ENCODE measurements around the gene SRSF8.
"Not testable (repeated sequence)": the region's sequence is repeated elsewhere in the genome, so short reads cannot be mapped to it uniquely, and the experiment has no call there.

SRSF8 gene

GRCh38 chr11:95066716-95067038 lies at the start of gene SRSF8:
SRSF8 (plus strand) TSS chr11:95066919; CDS start chr11:95067227, 308 bp downstream.
- peaks cover 9% of the 10 kb centered on the region for H3K36me3 Mint-ChIP-seq
- H3K4me1 Mint-ChIP-seq, result peaks cover 29% of the 10 kb centered on the region
- no peaks in the 10 kb centered on the region for H3K27me3 Mint-ChIP-seq
- no peaks in the 10 kb centered on the region for H3K9me3 Mint-ChIP-seq
- H3K4me3 Mint-ChIP-seq, result peak within 1 kb of the TSS; percentile 98
- peak within 1 kb of the TSS; percentile 98 for H3K27ac Mint-ChIP-seq

GRCh38 chr11:95021468-95021867 lies 45.3 kb upstream of the SRSF8 start:
- not testable (repeated sequence) for H3K4me1 Mint-ChIP-seq, H3K27me3 Mint-ChIP-seq, H3K4me3 Mint-ChIP-seq, H3K27ac Mint-ChIP-seq, H3K9me3 Mint-ChIP-seq, H3K36me3 Mint-ChIP-seq

- H3K27ac Mint-ChIP-seq, result no peak within 1 kb of the TSS
- H3K4me3 Mint-ChIP-seq, result no peak within 1 kb of the TSS
- no peaks in the 10 kb centered on the region for H3K27me3 Mint-ChIP-seq
Observed at GRCh38 chr11:95024958-95025357, 41.8 kb upstream of the SRSF8 start, which contains the start of gene KDM4E. KDM4E (plus strand) TSS chr11:95025258; CDS start chr11:95025558, 300 bp downstream.

GRCh38 chr11:95025594-95025993 lies 41.1 kb upstream of the SRSF8 start:
- not testable (repeated sequence) for H3K4me1 Mint-ChIP-seq, H3K27ac Mint-ChIP-seq, H3K27me3 Mint-ChIP-seq, H3K9me3 Mint-ChIP-seq, H3K4me3 Mint-ChIP-seq, H3K36me3 Mint-ChIP-seq

More at GRCh38 chr11:95024958-95025357, 41.8 kb upstream of the SRSF8 start, which contains the start of gene KDM4E:
- H3K9me3 Mint-ChIP-seq, result no peaks in the 10 kb centered on the region
- H3K4me1 Mint-ChIP-seq, result no peaks in the 10 kb centered on the region
- no peaks in the 10 kb centered on the region for H3K36me3 Mint-ChIP-seq

- H3K27me3 Mint-ChIP-seq, result peaks cover 2% of the 10 kb centered on the region
Observed at GRCh38 chr11:95028357-95028756, 38.4 kb upstream of the SRSF8 start.

GRCh38 chr11:95033051-95033450 lies 33.7 kb upstream of the SRSF8 start:
- peaks cover under 1% of the 10 kb centered on the region for H3K36me3 Mint-ChIP-seq
- H3K27ac Mint-ChIP-seq, result no peak overlapping the region
- no peak overlapping the region for H3K4me3 Mint-ChIP-seq

More at GRCh38 chr11:95028357-95028756, 38.4 kb upstream of the SRSF8 start:
- Mint-ChIP-seq H3K36me3 (no peaks in the 10 kb centered on the region), H3K4me1 (no peaks in the 10 kb centered on the region), H3K4me3 (no peak overlapping the region), H3K9me3 (no peaks in the 10 kb centered on the region), H3K27ac (no peak overlapping the region)

GRCh38 chr11:95035316-95035715 lies 31.4 kb upstream of the SRSF8 start:
- peaks cover 26% of the 10 kb centered on the region for H3K27me3 Mint-ChIP-seq
- H3K4me1 Mint-ChIP-seq, result no peaks in the 10 kb centered on the region
- no peaks in the 10 kb centered on the region for H3K9me3 Mint-ChIP-seq
- H3K36me3 Mint-ChIP-seq, result peaks cover 5% of the 10 kb centered on the region
- H3K27ac Mint-ChIP-seq, result no peak overlapping the region
- H3K4me3 Mint-ChIP-seq, result no peak overlapping the region

More at GRCh38 chr11:95033051-95033450, 33.7 kb upstream of the SRSF8 start:
- Mint-ChIP-seq H3K4me1 (no peaks in the 10 kb centered on the region), H3K9me3 (no peaks in the 10 kb centered on the region), H3K27me3 (peaks cover 15% of the 10 kb centered on the region)

GRCh38 chr11:95037356-95038035 lies 29.2 kb upstream of the SRSF8 start:
- H3K4me1 Mint-ChIP-seq, H3K36me3 Mint-ChIP-seq, H3K27ac Mint-ChIP-seq, H3K4me3 Mint-ChIP-seq, H3K9me3 Mint-ChIP-seq: not testable (repeated sequence)
- peaks cover 26% of the 10 kb centered on the region for H3K27me3 Mint-ChIP-seq

GRCh38 chr11:95042239-95042638 lies 24.5 kb upstream of the SRSF8 start:
- Mint-ChIP-seq H3K27ac (no peak overlapping the region), H3K36me3 (peaks cover 5% of the 10 kb centered on the region), H3K27me3 (peaks cover 20% of the 10 kb centered on the region), H3K9me3 (no peaks in the 10 kb centered on the region), H3K4me3 (no peak overlapping the region), H3K4me1 (no peaks in the 10 kb centered on the region)

GRCh38 chr11:95042906-95043305 lies 23.8 kb upstream of the SRSF8 start:
- Mint-ChIP-seq H3K9me3 (no peaks in the 10 kb centered on the region), H3K36me3 (peaks cover 5% of the 10 kb centered on the region), H3K4me3 (no peak overlapping the region), H3K4me1 (no peaks in the 10 kb centered on the region), H3K27ac (no peak overlapping the region), H3K27me3 (peaks cover 20% of the 10 kb centered on the region)

GRCh38 chr11:95044010-95044409 lies 22.7 kb upstream of the SRSF8 start:
- H3K9me3 Mint-ChIP-seq, result no peaks in the 10 kb centered on the region
- no peaks in the 10 kb centered on the region for H3K4me1 Mint-ChIP-seq
- H3K27me3 Mint-ChIP-seq, result peaks cover 16% of the 10 kb centered on the region
- no peak overlapping the region for H3K4me3 Mint-ChIP-seq
- no peak overlapping the region for H3K27ac Mint-ChIP-seq
- peaks cover 2% of the 10 kb centered on the region for H3K36me3 Mint-ChIP-seq

GRCh38 chr11:95045812-95046211 lies 20.9 kb upstream of the SRSF8 start:
- peaks cover 15% of the 10 kb centered on the region for H3K27me3 Mint-ChIP-seq
- H3K27ac Mint-ChIP-seq, result no peak overlapping the region
- H3K4me3 Mint-ChIP-seq, result no peak overlapping the region
- H3K9me3 Mint-ChIP-seq, result no peaks in the 10 kb centered on the region
- H3K36me3 Mint-ChIP-seq, result no peaks in the 10 kb centered on the region
- H3K4me1 Mint-ChIP-seq, result no peaks in the 10 kb centered on the region

GRCh38 chr11:95049122-95049521 lies 17.6 kb upstream of the SRSF8 start, which contains the start of gene KDM4F:
KDM4F (plus strand) TSS chr11:95049422.
- H3K27me3 Mint-ChIP-seq, result peaks cover 19% of the 10 kb centered on the region
- not testable (repeated sequence) for H3K36me3 Mint-ChIP-seq

GRCh38 chr11:95050595-95051202 lies 16.0 kb upstream of the SRSF8 start:
- H3K36me3 Mint-ChIP-seq, result no peaks in the 10 kb centered on the region
- H3K4me1 Mint-ChIP-seq, result no peaks in the 10 kb centered on the region
- no peak overlapping the region for H3K4me3 Mint-ChIP-seq
- H3K27me3 Mint-ChIP-seq, result peaks cover 18% of the 10 kb centered on the region
- no peaks in the 10 kb centered on the region for H3K9me3 Mint-ChIP-seq
- H3K27ac Mint-ChIP-seq, result no peak overlapping the region

More at GRCh38 chr11:95049122-95049521, 17.6 kb upstream of the SRSF8 start, which contains the start of gene KDM4F:
- not testable (repeated sequence) for H3K9me3 Mint-ChIP-seq, H3K4me3 Mint-ChIP-seq, H3K4me1 Mint-ChIP-seq, H3K27ac Mint-ChIP-seq

GRCh38 chr11:95054356-95054755 lies 12.4 kb upstream of the SRSF8 start:
- Mint-ChIP-seq H3K4me3 (no peak overlapping the region), H3K27ac (no peak overlapping the region), H3K36me3 (no peaks in the 10 kb centered on the region), H3K9me3 (no peaks in the 10 kb centered on the region), H3K27me3 (peaks cover 17% of the 10 kb centered on the region), H3K4me1 (no peaks in the 10 kb centered on the region)

- Mint-ChIP-seq H3K4me3 (no peak overlapping the region), H3K4me1 (no peaks in the 10 kb centered on the region), H3K9me3 (no peaks in the 10 kb centered on the region), H3K36me3 (no peaks in the 10 kb centered on the region), H3K27me3 (peaks cover 18% of the 10 kb centered on the region), H3K27ac (no peak overlapping the region)
Observed at GRCh38 chr11:95055283-95055897, 11.3 kb upstream of the SRSF8 start.
